GM21717 (cell line): ENCODE measurements around the gene ERN1.

Source experiments
- ATAC-seq: cut with Tn5 transposase; IDR thresholded peaks from one replicate; pipeline ENCODE4 v1.9.1; 2021; ENCODE audit warnings: mild to moderate bottlenecking, moderate library complexity; ENCODE audit not compliant: unreplicated experiment

ERN1 gene

GRCh38 chr17:64064331-64064730 is 65.6 kb downstream of the ERN1 start:
- no peak for ATAC-seq

- no peak for ATAC-seq
These were observed 66.1 kb downstream of the ERN1 start for GRCh38 chr17:64063766-64064224.

GRCh38 chr17:64063088-64063487 is 66.9 kb downstream of the ERN1 start:
- ATAC-seq = no peak

GRCh38 chr17:64061178-64061898 is 68.6 kb downstream of the ERN1 start:
- ATAC-seq = peak; percentile 61

- no peak for ATAC-seq
These were observed 69.6 kb downstream of the ERN1 start for GRCh38 chr17:64060331-64060730.

- no peak for ATAC-seq
These were observed 70.2 kb downstream of the ERN1 start for GRCh38 chr17:64059756-64060155.

GRCh38 chr17:64058621-64059020 is 71.3 kb downstream of the ERN1 start:
- ATAC-seq = no peak

- ATAC-seq = no peak
These were observed 72.2 kb downstream of the ERN1 start for GRCh38 chr17:64057701-64058263.

- peak; percentile 71 for ATAC-seq
These were observed 73.5 kb downstream of the ERN1 start for GRCh38 chr17:64056269-64057005.

GRCh38 chr17:64055183-64056142 is 74.5 kb downstream of the ERN1 start:
- ATAC-seq = no peak

- ATAC-seq = no peak
These were observed 75.6 kb downstream of the ERN1 start for GRCh38 chr17:64054304-64054703.

- ATAC-seq = no peak
These were observed 76.8 kb downstream of the ERN1 start for GRCh38 chr17:64053101-64053500.

- ATAC-seq = no peak
These were observed 78.8 kb downstream of the ERN1 start for GRCh38 chr17:64051153-64051552.

GRCh38 chr17:64048805-64049204 is 81.1 kb downstream of the ERN1 start:
- ATAC-seq = no peak

- ATAC-seq = no peak
These were observed 84.8 kb downstream of the ERN1 start for GRCh38 chr17:64045176-64045575.

GRCh38 chr17:64042700-64043485 is 87.1 kb downstream of the ERN1 start:
- ATAC-seq = no peak

- no peak for ATAC-seq
These were observed 88.0 kb downstream of the ERN1 start for GRCh38 chr17:64041912-64042311.

- ATAC-seq = no peak
These were observed 89.7 kb downstream of the ERN1 start for GRCh38 chr17:64040206-64040605.

- ATAC-seq = no peak
These were observed 90.9 kb downstream of the ERN1 start for GRCh38 chr17:64039106-64039400.
